A549 (cell line): ENCODE results near the gene MCCC1.

ENCODE experiments used
- BHLHE40 ChIP-seq: IDR thresholded peaks from 2 replicates; pipeline ENCODE4 v1.6.1; 2012; ENCODE audit warnings: low read depth, low read length, inconsistent platforms
- CEBPB ChIP-seq, 2 experiments: fragments of >200 bp in 1 of 2; sonication (Bioruptor Twin) in 1 of 2; formaldehyde crosslinking in 1 of 2; IDR thresholded peaks; 2 replicates each; pipeline ENCODE4 v1.6.1; 2012 to 2016
- JUN ChIP-seq, 2 experiments: fragments of >200 bp; sonication (Bioruptor Twin); formaldehyde crosslinking; IDR thresholded peaks; 2 replicates in 1 of 2; 3 replicates in 1 of 2; pipeline ENCODE4 v1.6.1; 2016 to 2017
- KDM5A ChIP-seq: fragments of 200-600 bp; sonication (generic); IDR thresholded peaks from 2 replicates; pipeline ENCODE4 v1.6.1; 2016; ENCODE audit warnings: antibody characterized with exemption, mild to moderate bottlenecking
- POLR2A ChIP-seq: IDR thresholded peaks from 2 replicates; pipeline ENCODE4 v1.6.1; 2012; ENCODE audit warnings: mild to moderate bottlenecking, low read length
- RFX5 ChIP-seq: fragments of 450-650 bp; IDR thresholded peaks from 2 replicates; pipeline ENCODE4 v1.7.1; 2014; ENCODE audit warnings: antibody characterized with exemption, mild to moderate bottlenecking, moderate library complexity
- RNF2 ChIP-seq: fragments of 200-600 bp; sonication (generic); IDR thresholded peaks from 2 replicates; pipeline ENCODE4 v1.6.1; 2016; ENCODE audit warnings: low read depth, mild to moderate bottlenecking, antibody characterized with exemption, moderate library complexity, borderline replicate concordance
- SMC3 ChIP-seq: fragments of >200 bp; sonication (Bioruptor Twin); formaldehyde crosslinking; IDR thresholded peaks from 3 replicates; pipeline ENCODE4 v1.6.1; 2018; ENCODE audit warnings: inconsistent platforms
- SREBF2 ChIP-seq: fragments of 450-650 bp; IDR thresholded peaks from 2 replicates; pipeline ENCODE4 v1.6.1; 2014; ENCODE audit warnings: mild to moderate bottlenecking, moderate library complexity
- TF ChIP-seq, protein P1 (sequence below): fragments of >200 bp; sonication (Bioruptor Twin); formaldehyde crosslinking; IDR thresholded peaks from 3 replicates; pipeline ENCODE4 v1.5.1; 2016
- TF ChIP-seq, protein P2 (sequence below): fragments of >200 bp; sonication (Bioruptor Twin); formaldehyde crosslinking; IDR thresholded peaks from 3 replicates; pipeline ENCODE4 v1.6.1; 2016
- TF ChIP-seq, protein P3 (sequence below): IDR thresholded peaks from 2 replicates; pipeline ENCODE4 v1.6.1; 2012
- TF ChIP-seq, protein P4 (sequence below): fragments of 200-600 bp; sonication (generic); IDR thresholded peaks from 2 replicates; pipeline ENCODE4 v1.6.1; 2016; ENCODE audit warnings: antibody characterized with exemption, mild to moderate bottlenecking, moderate library complexity

DNA sequence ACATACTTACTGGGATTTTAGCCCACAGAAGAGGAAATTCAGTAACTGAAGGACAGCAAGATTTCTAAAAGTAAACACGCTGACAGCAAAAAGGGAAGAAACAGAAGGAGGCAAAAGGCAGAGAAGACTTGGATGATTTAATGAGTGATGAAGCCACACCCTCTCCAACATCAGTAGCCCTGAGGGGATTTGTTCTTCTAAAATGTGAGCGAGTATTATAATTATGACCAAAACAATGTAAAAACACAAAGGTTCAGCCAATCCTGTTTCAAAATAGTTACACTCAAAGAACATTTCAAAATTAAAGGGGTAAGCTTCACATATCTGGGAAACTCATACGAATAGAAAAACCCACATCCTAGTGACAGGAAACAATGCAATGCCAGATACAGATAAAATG, 25.0 kb downstream of the MCCC1 start:
- TF ChIP-seq POLR2A (no peak), CEBPB (IDR thresholded peaks at IDR 0.05) (no peak), SMC3 (no peak), BHLHE40 (no peak), RFX5 (no peak), RNF2 (no peak), KDM5A (no peak), JUN (IDR thresholded peaks at IDR 0.05) (no peak), SREBF2 (no peak)
- TF ChIP-seq, protein P1, sequence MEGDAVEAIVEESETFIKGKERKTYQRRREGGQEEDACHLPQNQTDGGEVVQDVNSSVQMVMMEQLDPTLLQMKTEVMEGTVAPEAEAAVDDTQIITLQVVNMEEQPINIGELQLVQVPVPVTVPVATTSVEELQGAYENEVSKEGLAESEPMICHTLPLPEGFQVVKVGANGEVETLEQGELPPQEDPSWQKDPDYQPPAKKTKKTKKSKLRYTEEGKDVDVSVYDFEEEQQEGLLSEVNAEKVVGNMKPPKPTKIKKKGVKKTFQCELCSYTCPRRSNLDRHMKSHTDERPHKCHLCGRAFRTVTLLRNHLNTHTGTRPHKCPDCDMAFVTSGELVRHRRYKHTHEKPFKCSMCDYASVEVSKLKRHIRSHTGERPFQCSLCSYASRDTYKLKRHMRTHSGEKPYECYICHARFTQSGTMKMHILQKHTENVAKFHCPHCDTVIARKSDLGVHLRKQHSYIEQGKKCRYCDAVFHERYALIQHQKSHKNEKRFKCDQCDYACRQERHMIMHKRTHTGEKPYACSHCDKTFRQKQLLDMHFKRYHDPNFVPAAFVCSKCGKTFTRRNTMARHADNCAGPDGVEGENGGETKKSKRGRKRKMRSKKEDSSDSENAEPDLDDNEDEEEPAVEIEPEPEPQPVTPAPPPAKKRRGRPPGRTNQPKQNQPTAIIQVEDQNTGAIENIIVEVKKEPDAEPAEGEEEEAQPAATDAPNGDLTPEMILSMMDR = no peak
- TF ChIP-seq, protein P2, sequence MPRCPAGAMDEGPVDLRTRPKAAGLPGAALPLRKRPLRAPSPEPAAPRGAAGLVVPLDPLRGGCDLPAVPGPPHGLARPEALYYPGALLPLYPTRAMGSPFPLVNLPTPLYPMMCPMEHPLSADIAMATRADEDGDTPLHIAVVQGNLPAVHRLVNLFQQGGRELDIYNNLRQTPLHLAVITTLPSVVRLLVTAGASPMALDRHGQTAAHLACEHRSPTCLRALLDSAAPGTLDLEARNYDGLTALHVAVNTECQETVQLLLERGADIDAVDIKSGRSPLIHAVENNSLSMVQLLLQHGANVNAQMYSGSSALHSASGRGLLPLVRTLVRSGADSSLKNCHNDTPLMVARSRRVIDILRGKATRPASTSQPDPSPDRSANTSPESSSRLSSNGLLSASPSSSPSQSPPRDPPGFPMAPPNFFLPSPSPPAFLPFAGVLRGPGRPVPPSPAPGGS = no peak
- TF ChIP-seq, protein P3, sequence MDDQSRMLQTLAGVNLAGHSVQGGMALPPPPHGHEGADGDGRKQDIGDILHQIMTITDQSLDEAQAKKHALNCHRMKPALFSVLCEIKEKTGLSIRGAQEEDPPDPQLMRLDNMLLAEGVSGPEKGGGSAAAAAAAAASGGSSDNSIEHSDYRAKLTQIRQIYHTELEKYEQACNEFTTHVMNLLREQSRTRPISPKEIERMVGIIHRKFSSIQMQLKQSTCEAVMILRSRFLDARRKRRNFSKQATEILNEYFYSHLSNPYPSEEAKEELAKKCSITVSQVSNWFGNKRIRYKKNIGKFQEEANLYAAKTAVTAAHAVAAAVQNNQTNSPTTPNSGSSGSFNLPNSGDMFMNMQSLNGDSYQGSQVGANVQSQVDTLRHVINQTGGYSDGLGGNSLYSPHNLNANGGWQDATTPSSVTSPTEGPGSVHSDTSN = no peak
- TF ChIP-seq, protein P4, sequence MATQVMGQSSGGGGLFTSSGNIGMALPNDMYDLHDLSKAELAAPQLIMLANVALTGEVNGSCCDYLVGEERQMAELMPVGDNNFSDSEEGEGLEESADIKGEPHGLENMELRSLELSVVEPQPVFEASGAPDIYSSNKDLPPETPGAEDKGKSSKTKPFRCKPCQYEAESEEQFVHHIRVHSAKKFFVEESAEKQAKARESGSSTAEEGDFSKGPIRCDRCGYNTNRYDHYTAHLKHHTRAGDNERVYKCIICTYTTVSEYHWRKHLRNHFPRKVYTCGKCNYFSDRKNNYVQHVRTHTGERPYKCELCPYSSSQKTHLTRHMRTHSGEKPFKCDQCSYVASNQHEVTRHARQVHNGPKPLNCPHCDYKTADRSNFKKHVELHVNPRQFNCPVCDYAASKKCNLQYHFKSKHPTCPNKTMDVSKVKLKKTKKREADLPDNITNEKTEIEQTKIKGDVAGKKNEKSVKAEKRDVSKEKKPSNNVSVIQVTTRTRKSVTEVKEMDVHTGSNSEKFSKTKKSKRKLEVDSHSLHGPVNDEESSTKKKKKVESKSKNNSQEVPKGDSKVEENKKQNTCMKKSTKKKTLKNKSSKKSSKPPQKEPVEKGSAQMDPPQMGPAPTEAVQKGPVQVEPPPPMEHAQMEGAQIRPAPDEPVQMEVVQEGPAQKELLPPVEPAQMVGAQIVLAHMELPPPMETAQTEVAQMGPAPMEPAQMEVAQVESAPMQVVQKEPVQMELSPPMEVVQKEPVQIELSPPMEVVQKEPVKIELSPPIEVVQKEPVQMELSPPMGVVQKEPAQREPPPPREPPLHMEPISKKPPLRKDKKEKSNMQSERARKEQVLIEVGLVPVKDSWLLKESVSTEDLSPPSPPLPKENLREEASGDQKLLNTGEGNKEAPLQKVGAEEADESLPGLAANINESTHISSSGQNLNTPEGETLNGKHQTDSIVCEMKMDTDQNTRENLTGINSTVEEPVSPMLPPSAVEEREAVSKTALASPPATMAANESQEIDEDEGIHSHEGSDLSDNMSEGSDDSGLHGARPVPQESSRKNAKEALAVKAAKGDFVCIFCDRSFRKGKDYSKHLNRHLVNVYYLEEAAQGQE = no peak
